ENCODE measurements around the gene NR5A2.
A peak's percentile ranks its signal among the peaks of the same experiment; 100 is the strongest.

Gene NR5A2

GRCh38 chr1:200027264-200027823 lies at the start of gene NR5A2:
TSS of gene NR5A2 (plus strand) at chr1:200027710. CDS start at chr1:200027848, 138 bp downstream.
- TF ChIP-seq CTCF (IDR thresholded peaks at IDR 0.05; ENCODE audit: control insufficient read depth, extremely low read depth, insufficient read depth), result no peak
- H3K4me3 ChIP-seq (ENCODE audit: low read depth, low read length), result peak within 1 kb of the TSS; percentile 59
- no peak for DNase-seq (ENCODE audit: low read depth)

GRCh38 chr1:199978408-199978940 lies 49.0 kb upstream of the NR5A2 start:
- no peak for DNase-seq (ENCODE audit: low read depth)
- H3K4me3 ChIP-seq (ENCODE audit: low read depth, low read length), result no peak overlapping the region
- TF ChIP-seq CTCF (IDR thresholded peaks at IDR 0.05; ENCODE audit: control insufficient read depth, extremely low read depth, insufficient read depth), result no peak

GRCh38 chr1:199979071-199979470 lies 48.4 kb upstream of the NR5A2 start:
- DNase-seq (ENCODE audit: low read depth), result no peak
- H3K4me3 ChIP-seq (ENCODE audit: low read depth, low read length), result no peak overlapping the region
- TF ChIP-seq CTCF (IDR thresholded peaks at IDR 0.05; ENCODE audit: control insufficient read depth, extremely low read depth, insufficient read depth), result no peak

- no peak for DNase-seq (ENCODE audit: low read depth)
- TF ChIP-seq CTCF (IDR thresholded peaks at IDR 0.05; ENCODE audit: control insufficient read depth, extremely low read depth, insufficient read depth), result no peak
- H3K4me3 ChIP-seq (ENCODE audit: low read depth, low read length), result no peak overlapping the region
These were observed 45.9 kb upstream of the NR5A2 start for GRCh38 chr1:199981584-199981983.

- no peak for TF ChIP-seq CTCF (IDR thresholded peaks at IDR 0.05; ENCODE audit: control insufficient read depth, extremely low read depth, insufficient read depth)
- H3K4me3 ChIP-seq (ENCODE audit: low read depth, low read length), result no peak overlapping the region
- DNase-seq (ENCODE audit: low read depth), result no peak
These were observed 44.9 kb upstream of the NR5A2 start for GRCh38 chr1:199982606-199983005.

GRCh38 chr1:199983531-199983930 lies 44.0 kb upstream of the NR5A2 start:
- H3K4me3 ChIP-seq (ENCODE audit: low read depth, low read length), result no peak overlapping the region
- no peak for DNase-seq (ENCODE audit: low read depth)
- TF ChIP-seq CTCF (IDR thresholded peaks at IDR 0.05; ENCODE audit: control insufficient read depth, extremely low read depth, insufficient read depth), result no peak

- no peak overlapping the region for H3K4me3 ChIP-seq (ENCODE audit: low read depth, low read length)
- no peak for DNase-seq (ENCODE audit: low read depth)
- TF ChIP-seq CTCF (IDR thresholded peaks at IDR 0.05; ENCODE audit: control insufficient read depth, extremely low read depth, insufficient read depth), result no peak
These were observed 32.3 kb upstream of the NR5A2 start for GRCh38 chr1:199995096-199995685.
